SK-N-MC (cell line): Measurements from ENCODE around the gene RNF8.
"Not testable (repeated sequence)": the region's sequence is repeated elsewhere in the genome, so short reads cannot be mapped to it uniquely, and the experiment has no call there.

Experiments used
- DNase-seq: peaks from one replicate; pipeline ENCODE4 v3.0.0-alpha.2; 2011; ENCODE audit warnings: low read depth, low spot score
- H3K27ac ChIP-seq: fragments of 200-600 bp; sonication (generic); 2 replicates; pipeline ENCODE4 v1.5.1; 2016; ENCODE audit warnings: mixed run types
- H3K36me3 ChIP-seq: fragments of 200-600 bp; sonication (generic); 2 replicates; pipeline ENCODE4 v1.6.1; 2017; ENCODE audit warnings: antibody characterized with exemption, low read length, mixed read lengths; ENCODE audit not compliant: insufficient read depth
- H3K4me3 ChIP-seq: fragments of 200-600 bp; sonication (generic); 2 replicates; pipeline ENCODE4 v1.5.1; 2016
- H3K9ac ChIP-seq: fragments of 200-600 bp; sonication (generic); 2 replicates; pipeline ENCODE4 v1.8.0; 2017; ENCODE audit warnings: mixed run types, mixed read lengths; ENCODE audit not compliant: insufficient read length
- H3K9me3 ChIP-seq: fragments of 200-600 bp; sonication (generic); 2 replicates; pipeline ENCODE4 v1.6.1; 2017; ENCODE audit warnings: low read depth, mild to moderate bottlenecking, antibody characterized with exemption, low read length, moderate library complexity, mixed read lengths
- EZH2 ChIP-seq: fragments of 200-600 bp; sonication (generic); IDR thresholded peaks from one replicate; pipeline ENCODE4 v1.6.1; 2017; ENCODE audit warnings: antibody characterized with exemption
- FOXP2 ChIP-seq: optimal IDR thresholded peaks from 2 replicates; pipeline ENCODE3; 2011; ENCODE audit warnings: mild to moderate bottlenecking, moderate library complexity; ENCODE audit not compliant: insufficient read depth; ENCODE audit errors: extremely low read length, control extremely low read depth
- POLR2AphosphoS5 ChIP-seq: IDR thresholded peaks from 2 replicates; pipeline ENCODE4 v1.6.1; 2012; ENCODE audit warnings: mild to moderate bottlenecking, low read depth, low read length, borderline replicate concordance

Gene RNF8

GRCh38 chr6:37319856-37320480 lies 33.8 kb upstream of the RNF8 start:
- TF ChIP-seq POLR2AphosphoS5 (no peak), EZH2 (no peak), FOXP2 (no peak)
- peaks cover 25% of the 10 kb centered on the region for H3K36me3 ChIP-seq
- peak overlapping the region; percentile 56; the same call in 1 of the 2 replicates for H3K27ac ChIP-seq
- no peak for DNase-seq
- no peaks in the 10 kb centered on the region for H3K9me3 ChIP-seq
- no peak overlapping the region for H3K4me3 ChIP-seq
- H3K9ac ChIP-seq, result peak overlapping the region; percentile 30

- peak overlapping the region; percentile 30 for H3K9ac ChIP-seq
- H3K4me3 ChIP-seq, result no peak overlapping the region
- H3K27ac ChIP-seq, result peak overlapping the region; percentile 56
- no peaks in the 10 kb centered on the region for H3K9me3 ChIP-seq
- no peak for TF ChIP-seq EZH2
- TF ChIP-seq FOXP2, result no peak
- no peak for TF ChIP-seq POLR2AphosphoS5
- H3K36me3 ChIP-seq, result peaks cover 23% of the 10 kb centered on the region
- no peak for DNase-seq
Observed at GRCh38 chr6:37320646-37321045, 33.1 kb upstream of the RNF8 start.

- Histone ChIP-seq H3K9ac (no peak overlapping the region), H3K9me3 (no peaks in the 10 kb centered on the region), H3K27ac (peak overlapping the region; percentile 56), H3K36me3 (peaks cover 20% of the 10 kb centered on the region; the same call in 1 of the 2 replicates), H3K4me3 (no peak overlapping the region)
- TF ChIP-seq EZH2, result no peak
- TF ChIP-seq FOXP2, result no peak
- no peak for TF ChIP-seq POLR2AphosphoS5
- no peak for DNase-seq
Observed at GRCh38 chr6:37321101-37321500, 32.7 kb upstream of the RNF8 start.

GRCh38 chr6:37321516-37322415 lies 32.0 kb upstream of the RNF8 start:
- H3K4me3 ChIP-seq, result no peak overlapping the region
- no peak for DNase-seq
- H3K9me3 ChIP-seq, result no peaks in the 10 kb centered on the region
- TF ChIP-seq FOXP2 (no peak), POLR2AphosphoS5 (no peak), EZH2 (no peak)
- peaks cover 20% of the 10 kb centered on the region; the same call in 1 of the 2 replicates for H3K36me3 ChIP-seq
- H3K27ac ChIP-seq, result no peak overlapping the region
- H3K9ac ChIP-seq, result no peak overlapping the region

- Histone ChIP-seq H3K27ac (peak overlapping the region; percentile 22), H3K4me3 (no peak overlapping the region), H3K9ac (no peak overlapping the region), H3K36me3 (peaks cover 5% of the 10 kb centered on the region; the same call in 1 of the 2 replicates), H3K9me3 (no peaks in the 10 kb centered on the region)
- no peak for DNase-seq
- no peak for TF ChIP-seq FOXP2
- TF ChIP-seq POLR2AphosphoS5, result no peak
- no peak for TF ChIP-seq EZH2
Observed at GRCh38 chr6:37323580-37323979, 30.2 kb upstream of the RNF8 start.

GRCh38 chr6:37324131-37325033 lies 29.4 kb upstream of the RNF8 start:
- no peak for TF ChIP-seq POLR2AphosphoS5
- TF ChIP-seq FOXP2, result no peak

GRCh38 chr6:37330345-37330744 lies 23.4 kb upstream of the RNF8 start:
- not testable (repeated sequence) for DNase-seq, H3K4me3 ChIP-seq, H3K36me3 ChIP-seq, H3K9ac ChIP-seq, H3K9me3 ChIP-seq, H3K27ac ChIP-seq

More at GRCh38 chr6:37324131-37325033, 29.4 kb upstream of the RNF8 start:
- Histone ChIP-seq H3K9me3 (no peaks in the 10 kb centered on the region), H3K27ac (peak overlapping the region; percentile 22), H3K4me3 (no peak overlapping the region), H3K36me3 (peaks cover 5% of the 10 kb centered on the region; the same call in 1 of the 2 replicates), H3K9ac (no peak overlapping the region)
- DNase-seq, result no peak

- no peak overlapping the region for H3K27ac ChIP-seq
- H3K9ac ChIP-seq, result no peak overlapping the region
- no peak for DNase-seq
- H3K36me3 ChIP-seq, result peaks cover 7% of the 10 kb centered on the region; the same call in 1 of the 2 replicates
- TF ChIP-seq FOXP2 (no peak), POLR2AphosphoS5 (no peak), EZH2 (no peak)
- no peaks in the 10 kb centered on the region for H3K9me3 ChIP-seq
- H3K4me3 ChIP-seq, result no peak overlapping the region
Observed at GRCh38 chr6:37331047-37331446, 22.7 kb upstream of the RNF8 start.
